Colonic mucosa (tissue), 4 donors: ENCODE data around the gene TAF6. TPM values are rescaled to one million over a fixed set of nuclear protein-coding genes. Genes with fewer than 3 reads are reported as not detected.

Experiments used
- DNase-seq: peaks from one replicate; pipeline ENCODE4 v3.0.0-alpha.2; 2020
- H3K27ac ChIP-seq: fragments of 200-600 bp; one replicate; pipeline ENCODE4 v1.8.0; 2021
- H3K27me3 ChIP-seq: fragments of 200-600 bp; one replicate; pipeline ENCODE4 v1.8.0; 2021
- H3K36me3 ChIP-seq: fragments of 200-600 bp; one replicate; pipeline ENCODE4 v1.8.0; 2021
- H3K4me1 ChIP-seq: fragments of 200-600 bp; one replicate; pipeline ENCODE4 v1.8.0; 2021; ENCODE audit warnings: mild to moderate bottlenecking
- H3K4me3 ChIP-seq: fragments of 200-600 bp; one replicate; pipeline ENCODE4 v1.8.0; 2021
- H3K9ac ChIP-seq, 2 donors: one replicate each; pipeline ENCODE4 v1.7.0; 2013; ENCODE audit warnings: control low read depth in 2 of 2, low read depth in 2 of 2, low read length in 2 of 2
- H3K9me3 ChIP-seq: fragments of 200-600 bp; one replicate; pipeline ENCODE4 v1.8.0; 2021
- intact Hi-C: fragments of 100-400 bp; cut with DNase I; formaldehyde crosslinking; loops from one replicate; pipeline ENCODE4 v1.14.1; 2022
- total RNA-seq, 2 donors: library from RNA; stranded (reverse); fragmentation: NEBNext Ultra II Directional in 1 of 2; extraction: Animal tissue kit (Norgen Biotek cat#: 25700) in 1 of 2; gene quantifications; one replicate each; pipeline ENCODE4 v1.2.1, GENCODE V29; 2021
- TF ChIP-seq, protein P1 (sequence below): fragments of 200-600 bp; IDR thresholded peaks from one replicate; pipeline ENCODE4 v1.8.0; 2022; ENCODE audit warnings: antibody characterized with exemption, mild to moderate bottlenecking
- donor health status: healthy.
- donor health status: DM: no; HTN: no; CAD: no.
- donor health status: DM: no; HTN: no; CAD: no.

Gene TAF6
- total RNA-seq, 2 donors from 2014 or later: 28.7 to 67.3 TPM

DNA sequence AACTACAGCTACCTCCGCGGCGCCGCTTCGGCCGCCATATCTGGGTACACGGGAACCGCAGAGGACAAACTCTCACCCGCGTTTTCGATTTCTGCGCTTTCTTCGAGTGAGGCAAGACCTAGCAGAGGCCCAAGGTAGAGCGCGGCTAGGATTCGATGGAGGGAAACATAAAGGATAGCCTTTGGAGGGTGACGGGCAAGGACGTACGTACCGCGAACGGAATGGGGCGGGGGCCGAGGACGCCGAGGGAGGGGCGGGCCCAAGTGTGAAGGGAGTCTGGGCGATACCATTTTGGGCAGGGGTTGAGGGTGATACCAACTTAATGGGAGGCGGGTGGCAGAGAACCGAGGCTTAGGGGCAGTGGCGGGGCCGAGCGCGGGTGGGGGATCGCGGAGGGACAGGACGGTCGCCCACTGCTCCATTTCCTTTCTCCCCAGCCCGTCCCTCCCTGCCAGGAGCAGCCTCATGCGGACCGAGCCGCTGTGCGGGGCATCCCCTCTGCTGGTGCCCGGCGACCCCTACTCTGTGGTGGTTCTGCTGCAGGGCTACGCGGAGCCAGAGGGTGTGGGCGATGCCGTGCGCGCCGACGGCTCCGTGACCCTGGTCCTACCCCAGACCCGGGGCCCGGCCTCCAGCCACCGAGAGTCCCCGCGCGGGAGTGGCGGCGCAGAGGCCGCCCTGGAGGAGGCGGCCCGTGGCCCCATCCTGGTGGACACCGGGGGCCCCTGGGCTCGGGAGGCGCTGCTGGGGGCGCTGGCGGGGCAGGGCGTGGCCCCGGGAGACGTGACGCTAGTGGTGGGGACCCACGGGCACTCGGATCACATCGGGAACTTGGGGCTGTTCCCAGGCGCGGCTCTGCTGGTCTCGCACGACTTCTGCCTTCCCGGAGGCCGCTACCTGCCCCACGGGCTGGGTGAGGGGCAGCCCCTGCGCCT is 8.0 kb upstream of the TAF6 start, which contains the start of gene MBLAC1:
MBLAC1 (plus strand) TSS at position 37 of the 935 bp plus-strand sequence; CDS start at position 466, 429 bp downstream.
- no peaks in the 10 kb centered on the region for H3K27me3 ChIP-seq
- peak within 1 kb of the TSS; percentile 81 to 98 for H3K9ac ChIP-seq
- no peaks in the 10 kb centered on the region for H3K9me3 ChIP-seq
- peaks cover 17% of the 10 kb centered on the region for H3K4me1 ChIP-seq
- H3K27ac ChIP-seq: peak within 1 kb of the TSS; percentile 100
- no peaks in the 10 kb centered on the region for H3K36me3 ChIP-seq
- DNase-seq: peak; percentile 96
- TF ChIP-seq, protein P1, sequence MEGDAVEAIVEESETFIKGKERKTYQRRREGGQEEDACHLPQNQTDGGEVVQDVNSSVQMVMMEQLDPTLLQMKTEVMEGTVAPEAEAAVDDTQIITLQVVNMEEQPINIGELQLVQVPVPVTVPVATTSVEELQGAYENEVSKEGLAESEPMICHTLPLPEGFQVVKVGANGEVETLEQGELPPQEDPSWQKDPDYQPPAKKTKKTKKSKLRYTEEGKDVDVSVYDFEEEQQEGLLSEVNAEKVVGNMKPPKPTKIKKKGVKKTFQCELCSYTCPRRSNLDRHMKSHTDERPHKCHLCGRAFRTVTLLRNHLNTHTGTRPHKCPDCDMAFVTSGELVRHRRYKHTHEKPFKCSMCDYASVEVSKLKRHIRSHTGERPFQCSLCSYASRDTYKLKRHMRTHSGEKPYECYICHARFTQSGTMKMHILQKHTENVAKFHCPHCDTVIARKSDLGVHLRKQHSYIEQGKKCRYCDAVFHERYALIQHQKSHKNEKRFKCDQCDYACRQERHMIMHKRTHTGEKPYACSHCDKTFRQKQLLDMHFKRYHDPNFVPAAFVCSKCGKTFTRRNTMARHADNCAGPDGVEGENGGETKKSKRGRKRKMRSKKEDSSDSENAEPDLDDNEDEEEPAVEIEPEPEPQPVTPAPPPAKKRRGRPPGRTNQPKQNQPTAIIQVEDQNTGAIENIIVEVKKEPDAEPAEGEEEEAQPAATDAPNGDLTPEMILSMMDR: no peak
- peak within 1 kb of the TSS; percentile 88 for H3K4me3 ChIP-seq
- intact Hi-C loops: no loop called here

DNA sequence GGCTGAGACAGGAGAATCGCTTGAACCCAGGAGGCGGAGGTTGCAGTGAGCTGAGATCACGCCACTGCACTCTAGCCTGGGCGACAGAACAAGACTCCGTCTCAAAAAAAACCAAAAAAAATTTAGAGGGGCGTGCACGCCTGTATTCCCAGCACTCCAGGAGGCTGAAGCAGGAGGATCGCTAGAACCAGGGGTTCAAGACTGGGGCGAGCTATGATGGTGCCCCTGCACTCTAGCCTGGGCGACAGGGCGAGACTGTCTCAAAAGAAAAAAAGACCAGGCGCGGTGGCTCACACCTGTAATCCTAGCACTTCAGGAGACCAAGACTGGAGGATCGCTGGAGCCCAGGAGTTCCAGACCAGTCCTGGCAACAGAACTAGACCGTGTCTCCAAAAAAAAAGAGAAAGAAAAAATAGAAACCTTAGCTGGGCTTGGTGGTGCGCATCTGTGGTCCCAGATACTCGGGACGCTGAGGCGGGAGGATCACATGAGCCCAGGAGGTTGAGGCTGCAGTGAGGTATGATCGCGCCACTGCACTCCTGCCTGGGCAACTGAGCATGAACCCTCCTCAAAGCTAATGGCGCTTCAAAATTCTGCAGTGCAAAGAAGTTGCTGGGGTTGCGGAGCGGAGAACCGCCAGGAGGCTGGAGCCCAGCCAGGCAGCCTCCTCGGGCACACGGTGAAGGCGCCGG is 7.2 kb upstream of the TAF6 start:
- Histone ChIP-seq H3K4me3 (peak overlapping the region; percentile 88), H3K9ac (peak overlapping the region; percentile 81 to 98), H3K36me3 (no peaks in the 10 kb centered on the region), H3K9me3 (no peaks in the 10 kb centered on the region), H3K4me1 (peaks cover 17% of the 10 kb centered on the region), H3K27ac (peak overlapping the region; percentile 100), H3K27me3 (no peaks in the 10 kb centered on the region)
- DNase-seq: no peak
- intact Hi-C loops: no loop called here
- TF ChIP-seq, protein P1: no peak

DNA sequence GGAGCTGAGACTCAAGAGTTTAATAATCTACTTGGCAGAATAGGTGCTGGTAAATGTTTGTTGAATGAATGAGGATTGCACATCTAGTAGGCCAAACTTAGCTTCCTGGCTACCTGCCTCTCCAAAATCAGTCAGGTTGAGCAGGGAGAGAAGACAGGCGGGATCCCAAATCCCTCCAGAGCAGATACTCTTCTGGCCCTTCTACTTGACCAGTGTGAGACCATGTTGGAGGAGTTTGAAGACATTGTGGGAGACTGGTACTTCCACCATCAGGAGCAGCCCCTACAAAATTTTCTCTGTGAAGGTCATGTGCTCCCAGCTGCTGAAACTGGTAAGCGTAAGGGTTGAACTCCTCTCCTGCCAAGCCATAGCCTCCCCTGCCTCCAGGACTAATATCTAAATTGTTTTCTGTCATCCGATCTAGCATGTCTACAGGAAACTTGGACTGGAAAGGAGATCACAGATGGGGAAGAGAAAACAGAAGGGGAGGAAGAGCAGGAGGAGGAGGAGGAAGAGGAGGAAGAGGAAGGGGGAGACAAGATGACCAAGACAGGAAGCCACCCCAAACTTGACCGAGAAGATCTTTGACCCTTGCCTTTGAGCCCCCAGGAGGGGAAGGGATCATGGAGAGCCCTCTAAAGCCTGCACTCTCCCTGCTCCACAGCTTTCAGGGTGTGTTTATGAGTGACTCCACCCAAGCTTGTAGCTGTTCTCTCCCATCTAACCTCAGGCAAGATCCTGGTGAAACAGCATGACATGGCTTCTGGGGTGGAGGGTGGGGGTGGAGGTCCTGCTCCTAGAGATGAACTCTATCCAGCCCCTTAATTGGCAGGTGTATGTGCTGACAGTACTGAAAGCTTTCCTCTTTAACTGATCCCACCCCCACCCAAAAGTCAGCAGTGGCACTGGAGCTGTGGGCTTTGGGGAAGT is 5.4 kb upstream of the TAF6 start:
- Histone ChIP-seq H3K36me3 (no peaks in the 10 kb centered on the region), H3K4me1 (peaks cover 15% of the 10 kb centered on the region), H3K27ac (peak overlapping the region; percentile 100), H3K9ac (peak overlapping the region; percentile 1 to 77), H3K4me3 (no peak overlapping the region), H3K27me3 (no peaks in the 10 kb centered on the region), H3K9me3 (no peaks in the 10 kb centered on the region)
- intact Hi-C loops: no loop called here
- TF ChIP-seq, protein P1: no peak
- peak; percentile 78 for DNase-seq

DNA sequence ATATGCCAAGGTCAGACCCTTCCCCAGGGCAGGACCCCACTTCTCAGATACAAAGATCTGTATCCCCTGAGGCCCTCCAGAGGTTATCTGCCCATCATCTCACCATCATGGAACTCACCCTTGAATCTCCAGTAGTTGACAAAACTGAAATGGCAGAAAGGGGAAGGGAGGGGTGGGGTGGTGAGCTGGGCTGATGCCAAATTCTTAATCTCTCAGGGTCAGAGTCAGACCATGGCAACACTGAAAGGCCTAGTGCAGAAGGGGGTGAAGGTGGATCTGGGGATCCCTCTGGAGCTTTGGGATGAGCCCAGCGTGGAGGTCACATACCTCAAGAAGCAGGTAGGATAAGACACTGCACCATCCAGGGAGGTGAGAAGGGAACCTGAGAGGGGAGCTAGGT is 3.4 kb upstream of the TAF6 start:
- Histone ChIP-seq H3K27me3 (no peaks in the 10 kb centered on the region), H3K9me3 (no peaks in the 10 kb centered on the region), H3K4me1 (peaks cover 15% of the 10 kb centered on the region), H3K9ac (peak overlapping the region in 1 of 2 donors; percentile 61), H3K27ac (no peak overlapping the region), H3K36me3 (no peaks in the 10 kb centered on the region), H3K4me3 (no peak overlapping the region)
- no peak for DNase-seq
- intact Hi-C loops: no loop called here
- TF ChIP-seq, protein P1: no peak

DNA sequence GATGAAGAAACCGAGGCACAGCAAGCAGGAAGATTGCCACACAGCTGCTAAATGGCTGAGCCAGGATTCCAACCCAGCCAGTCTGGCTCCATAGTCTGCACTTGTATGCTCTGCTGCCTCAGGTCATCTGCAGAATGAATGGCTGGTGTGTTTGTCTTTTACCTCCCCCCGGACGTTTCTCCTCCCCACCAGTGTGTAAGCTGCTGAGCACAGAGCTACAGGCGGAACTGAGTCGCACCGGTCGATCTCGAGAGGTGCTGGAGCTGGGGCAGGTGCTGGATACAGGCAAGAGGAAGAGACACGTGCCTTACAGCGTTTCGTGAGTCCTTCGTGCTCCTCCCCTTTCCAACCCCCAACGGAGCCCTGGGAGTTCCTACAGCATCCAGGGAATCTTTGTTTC is 2.9 kb upstream of the TAF6 start:
- peak; percentile 56 for DNase-seq
- Histone ChIP-seq H3K9me3 (no peaks in the 10 kb centered on the region), H3K4me3 (no peak overlapping the region), H3K36me3 (no peaks in the 10 kb centered on the region), H3K27ac (no peak overlapping the region), H3K4me1 (peaks cover 15% of the 10 kb centered on the region), H3K9ac (peak overlapping the region in 1 of 2 donors; percentile 61), H3K27me3 (no peaks in the 10 kb centered on the region)
- TF ChIP-seq, protein P1: no peak
- intact Hi-C loops: no loop called here
